LNCAP (cell line): ENCODE measurements around the gene GTPBP3.

Source experiments
- TF ChIP-seq, protein P1 (sequence below): fragments of 450-650 bp; IDR thresholded peaks from 2 replicates; pipeline ENCODE4 v1.5.1; 2017; ENCODE audit warnings: mild to moderate bottlenecking

The GTPBP3 gene

DNA sequence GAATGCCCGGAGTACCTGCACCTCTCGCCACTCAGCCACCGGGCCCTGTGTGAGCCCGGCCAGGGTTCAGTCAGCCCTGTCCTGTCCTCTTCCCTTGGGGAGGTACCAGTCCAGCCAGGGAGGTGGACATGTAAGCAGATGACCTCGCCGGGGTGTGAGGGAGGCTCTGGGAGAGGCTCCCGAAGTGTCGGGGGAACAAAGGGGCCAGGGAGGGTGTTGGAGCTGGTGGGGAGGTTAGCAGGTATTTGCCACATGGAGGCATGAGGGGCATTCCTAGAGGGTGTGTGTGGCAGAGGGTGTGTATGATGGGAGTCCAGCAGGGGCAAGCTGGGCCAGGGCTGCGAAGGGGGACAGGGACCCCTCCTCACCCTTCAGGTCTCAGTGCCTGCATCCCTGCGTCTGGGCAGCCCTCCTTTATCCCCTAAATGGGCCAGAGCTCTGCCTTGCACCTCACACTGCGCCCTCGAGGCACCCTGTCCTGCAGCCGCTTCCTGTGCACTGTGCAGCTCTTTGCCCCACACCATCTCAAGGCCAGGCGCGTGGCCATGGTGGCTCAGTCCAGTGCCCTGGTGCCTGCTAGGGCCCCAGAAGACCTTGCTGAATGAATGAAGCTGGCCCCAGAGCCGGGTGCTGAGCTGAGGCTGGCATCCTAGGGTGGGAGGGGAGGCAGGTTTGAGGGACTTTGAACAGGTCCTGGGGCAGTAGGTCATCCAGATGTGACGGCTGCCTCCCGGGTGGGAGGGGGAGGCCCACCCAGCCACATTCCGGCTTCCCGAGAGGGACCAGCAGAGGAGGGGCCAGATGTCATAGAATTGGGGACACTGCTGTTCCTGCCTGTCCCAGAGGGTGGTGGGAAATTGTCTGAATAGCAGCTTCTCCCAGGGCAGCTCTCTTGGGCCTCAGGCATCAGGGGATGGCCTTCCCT, 24.9 kb upstream of the GTPBP3 start:
- TF ChIP-seq, protein P1, sequence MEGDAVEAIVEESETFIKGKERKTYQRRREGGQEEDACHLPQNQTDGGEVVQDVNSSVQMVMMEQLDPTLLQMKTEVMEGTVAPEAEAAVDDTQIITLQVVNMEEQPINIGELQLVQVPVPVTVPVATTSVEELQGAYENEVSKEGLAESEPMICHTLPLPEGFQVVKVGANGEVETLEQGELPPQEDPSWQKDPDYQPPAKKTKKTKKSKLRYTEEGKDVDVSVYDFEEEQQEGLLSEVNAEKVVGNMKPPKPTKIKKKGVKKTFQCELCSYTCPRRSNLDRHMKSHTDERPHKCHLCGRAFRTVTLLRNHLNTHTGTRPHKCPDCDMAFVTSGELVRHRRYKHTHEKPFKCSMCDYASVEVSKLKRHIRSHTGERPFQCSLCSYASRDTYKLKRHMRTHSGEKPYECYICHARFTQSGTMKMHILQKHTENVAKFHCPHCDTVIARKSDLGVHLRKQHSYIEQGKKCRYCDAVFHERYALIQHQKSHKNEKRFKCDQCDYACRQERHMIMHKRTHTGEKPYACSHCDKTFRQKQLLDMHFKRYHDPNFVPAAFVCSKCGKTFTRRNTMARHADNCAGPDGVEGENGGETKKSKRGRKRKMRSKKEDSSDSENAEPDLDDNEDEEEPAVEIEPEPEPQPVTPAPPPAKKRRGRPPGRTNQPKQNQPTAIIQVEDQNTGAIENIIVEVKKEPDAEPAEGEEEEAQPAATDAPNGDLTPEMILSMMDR, result no peak

DNA sequence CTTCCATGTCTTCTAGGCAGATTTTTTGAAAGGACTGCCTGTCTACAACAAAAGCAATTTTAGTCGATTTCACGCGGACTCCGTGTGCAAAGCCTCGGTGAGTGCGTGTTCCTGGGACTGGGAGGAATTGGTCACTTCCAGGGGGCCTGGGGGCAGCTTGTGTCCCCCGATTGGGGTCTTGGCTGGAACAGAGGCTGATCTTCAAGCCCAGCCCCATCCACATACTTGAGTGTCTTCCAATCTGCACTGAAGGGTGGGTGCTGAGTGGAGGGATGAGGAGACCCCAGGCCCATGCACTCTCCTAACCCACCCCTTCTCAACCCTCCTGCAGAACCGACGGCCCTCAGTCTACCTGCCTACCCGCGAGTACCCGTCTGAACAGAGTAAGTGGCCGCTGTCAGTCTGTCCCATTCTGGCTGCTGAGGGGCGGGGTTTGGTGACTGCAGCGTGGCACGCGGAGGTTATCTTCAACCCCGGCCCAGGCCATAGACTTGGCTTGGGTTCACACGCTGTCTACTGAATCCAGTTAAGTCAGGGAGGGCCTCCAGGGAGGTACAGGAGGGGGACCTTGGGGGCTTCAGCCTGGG, 23.3 kb upstream of the GTPBP3 start:
- TF ChIP-seq, protein P1, result no peak

DNA sequence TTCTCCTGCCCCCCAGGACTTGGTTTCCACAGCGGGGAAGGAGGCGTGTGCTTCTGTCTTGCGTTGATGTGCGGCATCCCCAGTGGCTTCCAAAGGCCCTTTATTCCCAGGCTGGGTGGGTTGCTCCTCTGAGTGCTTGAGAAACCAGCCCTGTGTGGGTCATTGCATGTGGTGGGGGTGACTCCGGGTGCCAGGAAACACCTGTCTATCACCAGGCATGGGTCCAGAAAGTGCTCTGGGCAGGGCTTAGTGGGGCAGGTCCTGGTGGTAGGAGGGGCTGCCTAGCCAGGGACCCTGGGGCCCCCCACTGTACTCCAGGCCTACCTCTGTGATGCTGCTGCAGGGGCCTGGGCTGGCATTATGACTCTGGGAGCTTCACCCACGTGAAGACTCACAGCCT, 18.4 kb upstream of the GTPBP3 start:
- TF ChIP-seq, protein P1, result no peak

DNA sequence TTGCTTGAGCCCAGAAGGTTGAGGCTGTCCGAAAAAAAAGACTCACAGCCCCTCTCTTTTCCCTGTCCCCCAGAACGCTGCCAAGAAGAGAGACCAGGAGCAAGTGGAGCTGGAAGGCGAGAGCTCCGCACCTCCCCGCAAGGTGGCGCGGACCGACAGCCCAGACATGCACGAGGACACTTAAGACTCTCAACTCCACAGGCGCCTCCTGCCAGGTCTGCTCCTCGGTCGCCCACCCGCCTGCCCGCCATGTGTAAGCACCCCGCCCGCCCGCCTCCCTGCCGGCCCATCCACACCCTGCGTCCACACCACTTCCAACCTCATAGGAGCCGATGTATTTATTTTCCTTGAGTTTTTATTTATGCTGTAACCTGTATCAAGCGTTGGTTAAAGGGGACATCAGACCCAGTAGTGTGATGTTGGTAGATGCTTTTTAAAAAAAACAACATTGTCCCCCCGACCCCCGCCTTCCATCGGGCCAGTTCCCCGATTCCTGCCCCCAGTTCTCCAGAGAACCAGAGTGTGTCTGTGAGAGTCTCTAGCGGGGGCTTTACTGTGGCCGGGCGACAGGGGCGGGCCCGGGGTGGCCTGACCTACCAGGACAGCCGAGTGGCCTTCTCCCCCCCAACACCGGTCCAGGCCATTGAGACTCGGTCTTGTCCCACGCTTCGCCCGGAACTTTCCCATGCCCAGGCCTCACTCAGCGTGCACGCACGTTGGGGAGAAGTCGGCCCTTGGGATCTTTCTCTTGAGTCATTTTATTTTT, 17.7 kb upstream of the GTPBP3 start:
- TF ChIP-seq, protein P1, result no peak

DNA sequence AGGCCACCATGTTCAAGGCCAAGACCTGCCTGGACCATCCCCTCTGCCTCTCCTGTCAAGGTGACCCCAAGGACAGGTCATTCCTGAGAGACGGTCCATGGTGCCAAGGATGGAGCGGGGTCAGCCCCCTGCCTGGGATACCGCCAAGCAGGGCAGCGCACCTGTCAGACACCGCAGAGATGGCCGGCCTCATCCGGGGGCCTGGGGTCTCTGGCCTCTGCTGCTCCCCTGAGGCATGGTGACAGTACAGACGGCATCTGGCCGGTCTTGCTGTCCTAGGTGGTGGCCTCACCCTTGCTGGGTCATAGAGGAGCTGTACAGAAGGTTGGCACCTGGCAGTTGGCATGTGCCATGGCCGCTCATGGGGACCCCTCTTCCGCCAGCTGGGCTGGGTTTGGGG, 16.9 kb upstream of the GTPBP3 start:
- TF ChIP-seq, protein P1, result no peak

DNA sequence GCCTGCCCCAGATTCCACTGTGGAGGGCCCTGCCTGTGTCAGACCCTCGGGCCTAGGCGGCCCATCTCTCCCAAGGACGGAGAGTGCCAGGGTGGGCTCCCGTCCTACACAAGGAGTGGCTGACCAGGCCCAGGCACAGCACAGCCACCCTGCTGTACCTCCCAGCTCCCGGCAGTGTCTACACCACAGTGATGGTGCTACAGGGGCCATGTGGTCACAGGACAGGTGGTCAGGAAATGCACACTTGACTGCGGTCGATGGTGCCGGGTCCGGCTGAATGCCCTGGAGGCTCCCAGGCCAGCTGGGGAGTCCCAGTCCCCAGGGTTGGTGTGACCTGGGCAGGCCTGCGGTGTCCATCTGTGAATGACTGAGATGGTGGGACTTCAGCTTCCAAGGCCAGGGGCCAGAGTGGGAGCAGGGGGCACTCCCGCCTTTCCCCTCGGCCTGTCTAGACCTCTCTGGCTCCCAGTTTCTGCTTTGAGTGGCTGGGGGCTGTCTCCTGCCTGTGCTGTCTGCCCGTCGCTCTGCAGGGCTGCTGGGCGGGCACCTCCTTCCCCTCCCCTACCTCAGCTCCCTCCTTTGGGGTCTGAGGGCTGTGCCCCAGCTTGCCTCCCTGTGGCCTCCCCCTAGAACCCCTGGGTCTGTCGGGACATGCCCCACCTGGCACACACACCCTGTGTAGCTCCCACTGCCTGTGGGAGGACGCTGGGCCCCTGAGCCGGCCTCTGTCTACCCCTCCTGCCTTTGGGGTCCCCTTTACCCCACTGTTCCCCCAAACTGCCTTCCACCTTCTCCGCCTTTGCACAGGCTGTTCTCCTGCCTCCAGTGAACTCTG, 15.5 kb upstream of the GTPBP3 start:
- TF ChIP-seq, protein P1, result no peak

DNA sequence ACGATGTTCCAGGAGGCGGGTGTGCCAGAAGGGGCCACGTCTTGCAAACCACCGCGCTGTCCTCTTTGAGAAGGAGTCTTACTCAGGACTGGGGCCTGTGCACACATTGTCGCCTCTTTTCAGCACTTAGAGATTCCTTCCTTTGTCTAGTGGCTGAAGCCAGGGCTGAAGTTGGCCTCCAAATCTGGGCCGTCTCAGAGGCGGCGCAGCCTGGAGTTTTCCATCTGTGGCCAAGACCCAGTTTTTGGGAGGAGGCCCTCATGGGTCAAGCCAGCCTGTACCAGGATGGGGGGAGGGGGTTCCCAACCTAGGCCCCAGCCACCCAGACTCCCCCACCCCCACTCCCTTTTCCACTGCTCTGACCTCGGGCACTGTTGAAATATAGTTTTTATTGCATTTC, 14.5 kb upstream of the GTPBP3 start:
- TF ChIP-seq, protein P1, result no peak
